Upper lobe of left lung (tissue), 6 donors: ENCODE data around the gene CACNG8. TPM values are rescaled to one million over a fixed set of nuclear protein-coding genes. Genes with fewer than 3 reads are reported as not detected.

Source experiments
- ATAC-seq, 2 donors: fragments of 200-7000 bp; cut with Tn5 transposase; one replicate each; pipeline ENCODE4 v1.9.1; 2022; ENCODE audit warnings: mild to moderate bottlenecking in 2 of 2, moderate library complexity in 2 of 2; ENCODE audit not compliant: low FRiP score in 2 of 2
- DNase-seq, 2 donors: peaks; one replicate each; pipeline ENCODE4 v3.0.0-alpha.2; 2019 to 2020
- H3K27ac ChIP-seq, 4 donors: fragments of 200-600 bp; sonication (generic); one replicate each; pipeline ENCODE4 v1.5.1; 2016 to 2019
- H3K27me3 ChIP-seq, 4 donors: fragments of 200-600 bp; sonication (generic); one replicate each; pipeline ENCODE4 v1.5.1; 2017 to 2019
- H3K36me3 ChIP-seq, 4 donors: fragments of 200-600 bp; sonication (generic); one replicate each; pipeline ENCODE4 v1.5.1; 2016 to 2019
- H3K4me1 ChIP-seq, 4 donors: fragments of 200-600 bp; sonication (generic); one replicate each; pipeline ENCODE4 v1.5.1; 2018 to 2019
- H3K4me3 ChIP-seq, 4 donors: fragments of 200-600 bp; sonication (generic); one replicate each; pipeline ENCODE4 v1.5.1; 2017 to 2019; ENCODE audit warnings: mild to moderate bottlenecking in 2 of 4, moderate library complexity in 1 of 4
- H3K9me3 ChIP-seq, 4 donors: fragments of 200-600 bp; sonication (generic); one replicate each; pipeline ENCODE4 v1.5.1; 2018 to 2019
- CTCF ChIP-seq, 6 experiments: fragments of 450-650 bp in 4 of 6; fragments of 200-600 bp in 2 of 6; sonication (generic) in 2 of 6; IDR thresholded peaks; one replicate each; pipeline ENCODE4 v1.5.1; 2016 to 2019; ENCODE audit warnings: antibody characterized with exemption in 6 of 6
- EP300 ChIP-seq, 4 donors: sonication (generic); formaldehyde crosslinking; IDR thresholded peaks; one replicate each; pipeline ENCODE4 v1.5.1; 2017; ENCODE audit warnings: antibody characterized with exemption in 4 of 4, control low read depth in 2 of 4
- POLR2A ChIP-seq, 4 donors: fragments of 450-650 bp; IDR thresholded peaks; one replicate each; pipeline ENCODE4 v1.5.1; 2016 to 2017; ENCODE audit warnings: antibody characterized with exemption in 4 of 4, mild to moderate bottlenecking in 2 of 4
- POLR2AphosphoS5 ChIP-seq, 2 donors: sonication (generic); formaldehyde crosslinking; IDR thresholded peaks; one replicate each; pipeline ENCODE4 v1.5.1; 2017; ENCODE audit warnings: antibody characterized with exemption in 2 of 2
- WGBS, 2 donors: methylation state at CpG; one replicate each; pipeline ENCODE4 v1.1.5; 2017 to 2018; 5-methylcytosine and 5-hydroxymethylcytosine counted together
- total RNA-seq, 6 donors: library from RNA; depleted of rRNA in 4 of 6; stranded (reverse); fragments of >200 nt in 4 of 6; gene quantifications; one replicate each; pipeline versions ENCODE4 v1.1.0 to v1.2.1, GENCODE V29; 2016 to 2021
- donor health status: DM: no; HTN: no; CAD: no; lungs with moderate emphysema.
- donor health status: DM: no; HTN: yes; CAD: no; lungs with severe emphysema.

The CACNG8 gene
- total RNA-seq, 6 donors from 2014 or later: 0.09 to 0.44 (median 0.26) TPM; not detected in 2

GRCh38 chr19:53953383-53953782 is 9.4 kb upstream of the CACNG8 start:
- no peak for DNase-seq
- WGBS, 2 donors: 80 to 88% methylated on average over 7 to 8 of the region's 8 CpGs
- no peak overlapping the region for H3K27ac ChIP-seq

GRCh38 chr19:53957448-53958167 is 5.1 kb upstream of the CACNG8 start:
- DNase-seq (no peak), ATAC-seq (no peak)
- TF ChIP-seq POLR2AphosphoS5 (IDR thresholded peaks at IDR 0.05): no peak
- TF ChIP-seq EP300 (IDR thresholded peaks at IDR 0.05): no peak
- no peak for TF ChIP-seq CTCF (IDR thresholded peaks at IDR 0.05)
- no peak for TF ChIP-seq POLR2A (IDR thresholded peaks at IDR 0.05)
- Histone ChIP-seq H3K27me3 (peaks cover 0 to 45% (median 23%) of the 10 kb centered on the region in 4 donors), H3K4me3 (no peak overlapping the region), H3K9me3 (no peaks in the 10 kb centered on the region), H3K27ac (no peak overlapping the region), H3K4me1 (peaks cover 0 to 4% (median 0%) of the 10 kb centered on the region in 4 donors), H3K36me3 (no peaks in the 10 kb centered on the region)
- WGBS, 2 donors: 4 to 5% methylated on average over 15 of the region's 15 CpGs

More at GRCh38 chr19:53953383-53953782, 9.4 kb upstream of the CACNG8 start:
- H3K4me1 ChIP-seq: no peaks in the 10 kb centered on the region
- H3K27me3 ChIP-seq: peaks cover 0 to 11% (median 7%) of the 10 kb centered on the region in 4 donors
- no peak overlapping the region for H3K4me3 ChIP-seq
- no peak for TF ChIP-seq EP300 (IDR thresholded peaks at IDR 0.05)
- no peak for TF ChIP-seq POLR2AphosphoS5 (IDR thresholded peaks at IDR 0.05)
- no peak for TF ChIP-seq CTCF (IDR thresholded peaks at IDR 0.05)
- TF ChIP-seq POLR2A (IDR thresholded peaks at IDR 0.05): no peak
- ATAC-seq: no peak
- no peaks in the 10 kb centered on the region for H3K9me3 ChIP-seq
- H3K36me3 ChIP-seq: no peaks in the 10 kb centered on the region

- no peaks in the 10 kb centered on the region for H3K36me3 ChIP-seq
- ATAC-seq (no peak), DNase-seq (peak in 1 of 2 donors; percentile 64)
- no peak for TF ChIP-seq EP300 (IDR thresholded peaks at IDR 0.05)
- TF ChIP-seq POLR2AphosphoS5 (IDR thresholded peaks at IDR 0.05): no peak
- TF ChIP-seq CTCF (IDR thresholded peaks at IDR 0.05): no peak
- TF ChIP-seq POLR2A (IDR thresholded peaks at IDR 0.05): no peak
- no peak overlapping the region for H3K27ac ChIP-seq
- peaks cover 0 to 8% (median 0%) of the 10 kb centered on the region in 4 donors for H3K4me1 ChIP-seq
- no peaks in the 10 kb centered on the region for H3K9me3 ChIP-seq
- H3K27me3 ChIP-seq: peaks cover 2 to 50% (median 28%) of the 10 kb centered on the region in 4 donors
- 2 to 8% methylated on average over 5 to 12 of the region's 14 CpGs for WGBS, 2 donors
- H3K4me3 ChIP-seq: no peak overlapping the region
These were observed 4.6 kb upstream of the CACNG8 start for GRCh38 chr19:53958168-53958571.

- DNase-seq (no peak), ATAC-seq (no peak)
- WGBS, 2 donors: 2 to 3% methylated on average over 17 to 19 of the region's 22 CpGs
- no peaks in the 10 kb centered on the region for H3K36me3 ChIP-seq
- H3K27ac ChIP-seq: no peak overlapping the region
- H3K9me3 ChIP-seq: no peaks in the 10 kb centered on the region
- peaks cover 0 to 9% (median 0%) of the 10 kb centered on the region in 4 donors for H3K4me1 ChIP-seq
- peaks cover 2 to 54% (median 30%) of the 10 kb centered on the region in 4 donors for H3K27me3 ChIP-seq
- no peak overlapping the region for H3K4me3 ChIP-seq
- TF ChIP-seq EP300 (IDR thresholded peaks at IDR 0.05) (no peak), POLR2AphosphoS5 (IDR thresholded peaks at IDR 0.05) (no peak), CTCF (IDR thresholded peaks at IDR 0.05) (no peak), POLR2A (IDR thresholded peaks at IDR 0.05) (no peak)
These were observed 3.6 kb upstream of the CACNG8 start for GRCh38 chr19:53958823-53959757.
